HG03575 (cell line): Measurements from ENCODE around the gene NACC2.
"Not testable (repeated sequence)": the region's sequence is repeated elsewhere in the genome, so short reads cannot be mapped to it uniquely, and the experiment has no call there.

Experiments
- ATAC-seq: cut with Tn5 transposase; IDR thresholded peaks from one replicate; pipeline ENCODE4 v1.9.1; 2021; ENCODE audit not compliant: unreplicated experiment, insufficient number of reproducible peaks, low FRiP score; ENCODE audit errors: extremely low read depth

NACC2 gene

DNA sequence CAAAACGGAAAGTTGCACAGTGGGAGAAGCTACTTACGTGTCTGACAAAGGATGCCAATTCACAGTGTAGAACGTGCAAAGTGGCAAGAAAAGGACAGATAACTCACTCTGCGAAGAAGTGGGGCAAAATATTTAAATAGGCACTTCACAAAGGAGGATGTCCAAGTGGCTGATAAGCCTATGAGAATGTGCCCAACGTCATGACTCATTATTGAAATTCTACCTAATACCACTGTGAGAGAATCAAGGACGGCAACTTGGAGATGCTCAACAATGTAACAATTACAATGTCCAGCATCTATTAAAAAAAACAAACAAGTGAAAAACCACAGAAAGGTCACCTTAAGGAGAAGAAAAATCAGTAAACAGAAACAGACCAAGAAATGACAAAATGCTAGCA, 59.0 kb downstream of the NACC2 start:
- ATAC-seq: no peak

DNA sequence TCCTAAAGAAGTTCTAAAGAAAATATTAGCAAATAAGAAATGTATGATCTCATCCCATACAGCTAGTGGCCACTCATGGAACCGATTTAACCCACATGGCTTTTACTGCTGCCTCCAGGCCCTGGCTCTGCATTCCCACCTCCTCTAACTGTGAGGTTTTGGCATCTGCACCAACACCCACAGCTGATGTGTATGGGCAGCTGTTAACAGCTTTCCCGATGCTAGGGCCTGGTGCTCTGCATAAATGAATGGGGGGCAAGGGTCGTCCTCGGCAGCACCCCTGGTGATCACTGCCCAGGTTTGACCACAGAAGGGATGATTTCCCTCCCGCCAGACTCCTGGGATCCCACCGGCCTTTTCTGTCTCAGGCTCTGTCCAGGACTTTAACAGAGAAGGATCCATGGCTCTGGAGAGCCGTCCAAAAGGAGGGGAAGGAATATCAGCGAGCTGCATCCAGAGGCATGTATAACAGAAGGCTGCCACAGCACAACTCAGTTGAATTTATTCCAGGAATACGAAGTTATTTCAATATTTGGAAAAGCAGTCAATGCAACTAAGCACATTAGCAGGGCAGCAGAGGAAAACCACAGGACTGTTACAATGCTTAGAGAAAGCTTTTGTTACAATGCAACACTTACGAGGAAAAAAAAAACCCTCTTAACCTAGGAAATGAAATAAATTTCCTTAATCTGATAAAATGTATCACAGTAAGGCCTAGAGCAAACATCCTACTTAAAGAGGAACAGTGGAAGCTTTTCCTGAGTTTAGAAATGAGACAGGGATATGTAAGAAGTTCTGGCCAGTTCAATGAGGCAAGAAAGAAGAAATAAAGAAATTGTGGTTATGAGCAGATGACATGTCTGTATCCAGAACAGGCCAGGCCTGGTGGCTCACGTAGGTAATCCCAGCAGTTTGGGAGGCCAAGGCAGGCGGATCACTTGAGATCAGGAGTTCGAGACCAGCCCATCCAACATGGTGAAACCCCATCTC, 63.1 kb downstream of the NACC2 start:
- ATAC-seq: no peak

DNA sequence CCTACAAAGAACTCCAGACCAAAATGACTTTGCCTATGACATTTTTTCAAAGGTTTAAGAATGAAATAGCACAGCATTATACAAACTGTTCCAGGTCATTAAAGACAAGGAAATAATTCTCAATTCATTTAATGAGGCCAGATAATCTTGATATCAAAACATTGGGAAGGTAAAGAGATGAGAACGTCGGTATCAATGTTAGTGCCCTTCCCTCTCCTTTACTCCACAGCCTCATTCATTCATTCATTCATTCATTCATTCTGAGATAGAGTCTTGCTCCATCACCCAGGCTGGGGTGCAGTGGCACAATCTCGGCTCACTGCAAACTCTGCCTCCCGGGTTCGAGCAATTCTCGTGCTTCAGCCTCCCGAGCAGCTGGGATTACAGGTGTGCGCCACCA, 64.0 kb downstream of the NACC2 start:
- no peak for ATAC-seq

DNA sequence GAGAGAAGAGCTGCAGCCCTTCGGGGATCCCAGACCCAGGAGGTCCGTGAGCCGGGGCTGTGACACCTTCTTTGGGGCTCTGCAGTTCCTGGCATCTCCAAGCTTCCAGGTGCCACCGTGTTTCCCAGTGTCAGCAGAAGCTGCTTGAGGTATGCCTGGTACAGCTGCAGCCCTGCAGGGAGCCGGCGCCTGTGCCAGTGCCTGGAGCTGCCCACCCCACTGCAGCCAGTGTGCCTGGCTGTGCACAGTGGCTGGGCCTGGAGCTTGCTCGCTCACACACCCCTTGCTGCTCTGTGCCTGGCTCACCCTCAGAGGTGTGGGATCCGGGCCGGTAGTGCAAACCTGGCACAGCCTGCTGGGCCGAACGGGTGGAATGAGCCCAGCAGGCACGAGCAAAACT, 65.5 kb downstream of the NACC2 start:
- ATAC-seq: no peak

DNA sequence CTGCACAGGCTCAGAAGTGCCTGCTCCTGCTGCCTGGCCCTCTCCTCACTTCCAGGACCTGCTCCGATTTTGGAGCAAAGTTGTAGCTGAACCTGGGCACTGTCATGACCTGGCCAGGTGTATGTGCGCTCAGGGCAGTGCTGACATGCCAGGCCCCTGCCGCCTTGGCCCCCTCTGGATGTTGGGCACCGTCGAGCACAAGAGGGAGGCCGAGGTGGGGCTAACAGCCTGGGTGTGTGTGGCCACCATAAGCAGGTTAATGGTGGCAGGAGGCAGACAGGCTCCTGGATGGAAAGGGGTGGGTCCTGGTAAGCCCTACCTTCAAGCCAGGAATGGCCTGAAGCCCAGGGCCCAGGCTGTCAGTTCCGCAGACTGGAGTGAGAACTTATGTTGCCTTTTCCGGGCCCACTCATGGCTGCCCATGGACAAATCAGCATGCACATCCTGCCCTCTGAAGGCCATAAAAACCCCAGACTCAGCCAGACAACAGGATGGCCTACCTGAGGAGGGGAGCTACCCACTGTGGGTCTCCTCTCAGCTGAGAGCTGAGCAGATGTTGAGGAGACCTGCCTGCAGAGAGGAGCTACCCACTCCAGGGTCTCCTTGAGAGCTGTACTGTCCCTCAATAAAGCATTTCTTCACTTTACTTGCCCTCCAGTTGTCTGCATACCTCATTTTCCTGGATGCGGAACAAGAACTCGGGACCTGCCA, 66.2 kb downstream of the NACC2 start:
- ATAC-seq: no peak

- not testable (repeated sequence) for ATAC-seq
These were observed 68.2 kb downstream of the NACC2 start for GRCh38 chr9:136026943-136027289.

GRCh38 chr9:136026266-136026942, 68.7 kb downstream of the NACC2 start:
- ATAC-seq: no peak

GRCh38 chr9:136025481-136025880, 69.6 kb downstream of the NACC2 start:
- ATAC-seq: no peak

- no peak for ATAC-seq
These were observed 70.3 kb downstream of the NACC2 start for GRCh38 chr9:136024696-136025316.

- no peak for ATAC-seq
These were observed 70.8 kb downstream of the NACC2 start for GRCh38 chr9:136024286-136024685.

DNA sequence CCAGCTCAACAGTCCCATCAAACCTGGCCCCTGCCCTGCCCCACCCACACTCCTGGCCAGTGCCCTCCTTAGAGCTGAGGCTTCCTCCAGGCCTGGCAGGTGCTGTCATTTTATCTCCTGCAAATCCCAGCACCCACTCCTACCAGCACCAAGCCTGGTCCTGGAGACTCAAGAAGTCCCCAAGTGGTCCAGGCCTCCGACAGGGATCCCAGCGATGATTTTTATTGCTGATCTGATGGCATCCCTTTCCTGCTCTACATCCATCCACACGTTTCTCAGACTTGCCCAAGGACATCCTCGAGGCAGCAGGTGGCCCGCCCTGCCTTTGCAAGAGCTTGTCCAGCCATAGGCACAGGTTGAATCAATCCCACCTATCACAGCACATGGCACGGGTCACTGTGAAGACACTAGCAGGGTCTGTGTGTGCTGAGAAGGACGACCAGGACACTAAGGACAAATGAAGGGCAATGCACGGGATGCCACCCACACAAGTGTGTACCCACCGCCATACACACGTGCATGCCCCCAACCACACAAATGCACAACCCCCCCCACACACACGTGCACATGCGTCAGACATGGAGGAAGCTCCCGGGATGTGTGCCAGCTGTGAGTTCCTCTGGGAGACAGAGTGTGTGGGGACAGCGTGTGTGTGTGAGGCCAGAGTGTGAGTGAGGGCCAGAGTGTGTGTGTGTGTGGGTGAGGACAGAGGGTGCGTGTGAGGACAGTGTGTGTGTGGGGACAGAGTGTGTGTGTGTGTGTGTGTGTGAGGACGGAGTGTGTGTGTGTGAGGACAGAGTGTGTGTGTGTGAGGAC, 71.5 kb downstream of the NACC2 start:
- ATAC-seq: no peak

DNA sequence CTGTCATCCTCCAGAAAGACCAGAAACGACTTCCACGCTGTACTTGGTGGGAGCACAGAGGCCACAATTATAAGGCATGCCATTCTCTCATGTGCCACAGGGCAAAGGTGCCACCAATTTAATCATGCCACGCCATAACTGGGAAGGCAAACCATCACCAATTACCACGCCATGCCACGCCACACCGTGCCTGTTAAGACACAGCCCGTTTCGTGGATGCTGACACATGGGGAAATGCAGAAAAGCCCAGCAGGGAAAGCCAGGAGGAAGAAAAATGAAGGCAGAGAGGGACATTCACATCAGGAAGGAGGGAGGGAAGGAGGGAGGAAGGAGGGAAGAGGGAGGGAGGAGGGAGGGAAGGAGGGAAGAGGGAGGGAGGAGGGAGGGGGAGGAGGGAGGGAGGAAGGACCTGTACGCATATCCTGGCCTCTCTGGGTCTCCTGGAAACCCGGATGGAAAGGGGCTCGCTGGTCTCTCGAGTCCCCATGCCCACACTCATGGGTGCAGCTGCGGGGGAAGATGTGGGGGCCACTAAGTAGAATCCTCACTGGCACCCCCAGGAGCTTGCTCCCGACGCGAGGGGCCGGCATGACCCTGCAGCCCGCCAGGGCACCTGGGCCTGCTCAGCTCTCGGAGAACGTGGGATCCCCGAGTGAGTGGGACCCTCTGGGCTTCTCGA, 72.2 kb downstream of the NACC2 start:
- ATAC-seq: no peak

DNA sequence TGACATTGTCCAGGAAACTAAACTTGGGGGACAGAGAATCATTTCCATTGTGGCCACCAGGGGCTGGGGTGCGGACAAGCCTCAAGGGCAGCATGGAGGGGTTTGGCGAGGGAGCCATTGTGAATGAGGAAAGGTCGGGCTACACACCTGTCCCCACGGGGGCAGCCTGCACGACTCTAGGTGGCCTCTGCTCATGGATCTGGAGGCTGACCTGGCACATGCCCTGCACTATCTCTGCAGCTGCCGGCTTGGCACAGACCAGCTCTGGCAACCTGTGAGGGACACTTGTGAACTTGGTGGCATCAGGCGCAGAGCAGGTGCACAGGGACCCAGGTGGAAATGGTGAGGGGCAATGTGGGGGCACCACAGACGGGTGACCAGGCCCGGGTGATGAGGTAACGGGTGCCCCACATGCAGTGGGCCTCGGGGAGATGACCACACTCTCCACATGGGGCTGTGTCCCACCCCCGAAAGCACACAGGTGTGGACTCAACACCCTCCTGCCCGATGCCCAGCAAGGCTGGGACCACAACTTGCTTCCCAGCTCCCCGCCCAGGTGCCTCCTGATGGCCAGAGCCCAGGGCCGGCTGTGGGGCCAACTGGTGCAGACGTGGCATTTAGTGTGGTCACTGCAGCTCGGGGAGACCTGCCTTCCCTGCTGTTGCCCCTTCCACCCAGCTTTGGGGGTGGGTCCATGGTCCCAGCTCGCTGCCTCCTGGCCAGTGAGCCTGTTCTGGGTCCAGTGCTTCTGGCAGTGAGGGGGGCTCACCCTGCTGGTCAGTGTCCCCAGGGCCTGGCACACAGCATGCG, 73.0 kb downstream of the NACC2 start:
- ATAC-seq: no peak

GRCh38 chr9:136021171-136021871, 73.8 kb downstream of the NACC2 start:
- ATAC-seq: no peak

DNA sequence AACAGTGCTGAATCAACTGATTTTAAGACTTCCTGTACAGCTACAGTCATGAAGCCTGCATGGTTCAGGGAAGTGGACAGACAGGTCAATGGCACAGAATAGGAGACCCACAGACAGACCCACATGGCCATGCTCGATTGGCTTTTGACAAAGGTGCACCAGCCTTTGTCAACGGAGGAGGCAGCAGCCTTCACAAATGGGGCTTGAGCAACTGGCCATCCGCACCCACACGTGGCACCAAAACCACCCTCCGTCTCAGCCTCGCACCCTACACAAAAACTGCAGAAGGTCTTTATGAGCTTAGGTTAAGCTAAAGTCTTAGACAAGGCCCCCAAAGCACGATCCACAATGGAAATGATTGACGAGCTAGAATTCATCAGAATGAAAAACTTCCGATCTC, 74.4 kb downstream of the NACC2 start:
- ATAC-seq: no peak

GRCh38 chr9:136020206-136020605, 74.9 kb downstream of the NACC2 start:
- no peak for ATAC-seq

GRCh38 chr9:136019681-136020060, 75.4 kb downstream of the NACC2 start:
- no peak for ATAC-seq
